ENCODE measurements around the gene SLK. TPM values are rescaled to one million over a fixed set of nuclear protein-coding genes. Genes with fewer than 3 reads are reported as not detected.

The SLK gene
- polyA plus RNA-seq, 1 donor = 34.0 TPM

GRCh38 chr10:103926722-103927319 lies 40.1 kb upstream of the SLK start:
- Histone ChIP-seq H3K4me1 (ENCODE audit: control insufficient read depth, insufficient read depth, low read length) (peaks cover 11% of the 10 kb centered on the region), H3K27ac (ENCODE audit: low read length) (no peak overlapping the region), H3K9me3 (ENCODE audit: control insufficient read depth, low read depth, low read length) (no peaks in the 10 kb centered on the region), H3K4me3 (ENCODE audit: low read length) (no peak overlapping the region), H3K27me3 (ENCODE audit: control insufficient read depth, insufficient read depth, low read length) (no peaks in the 10 kb centered on the region), H3K36me3 (ENCODE audit: control insufficient read depth, insufficient read depth, low read length) (no peaks in the 10 kb centered on the region)
- WGBS (ENCODE audit: insufficient coverage, low lambda C conversion rate) = no CpG with 5 or more reads among the region's 2 CpGs
- no peak for DNase-seq

- DNase-seq = no peak
- no peaks in the 10 kb centered on the region for H3K27me3 ChIP-seq (ENCODE audit: control insufficient read depth, insufficient read depth, low read length)
- 60% methylated on average over 1 of the region's 6 CpGs for WGBS (ENCODE audit: insufficient coverage, low lambda C conversion rate)
- no peak overlapping the region for H3K27ac ChIP-seq (ENCODE audit: low read length)
- no peak overlapping the region for H3K4me3 ChIP-seq (ENCODE audit: low read length)
- H3K9me3 ChIP-seq (ENCODE audit: control insufficient read depth, low read depth, low read length) = no peaks in the 10 kb centered on the region
- H3K4me1 ChIP-seq (ENCODE audit: control insufficient read depth, insufficient read depth, low read length) = peaks cover 8% of the 10 kb centered on the region
- H3K36me3 ChIP-seq (ENCODE audit: control insufficient read depth, insufficient read depth, low read length) = no peaks in the 10 kb centered on the region
Observed at GRCh38 chr10:103928784-103929183, 38.2 kb upstream of the SLK start.

- no peak overlapping the region for H3K4me3 ChIP-seq (ENCODE audit: low read length)
- H3K36me3 ChIP-seq (ENCODE audit: control insufficient read depth, insufficient read depth, low read length) = no peaks in the 10 kb centered on the region
- peaks cover 8% of the 10 kb centered on the region for H3K4me1 ChIP-seq (ENCODE audit: control insufficient read depth, insufficient read depth, low read length)
- DNase-seq = no peak
- no peak overlapping the region for H3K27ac ChIP-seq (ENCODE audit: low read length)
- H3K27me3 ChIP-seq (ENCODE audit: control insufficient read depth, insufficient read depth, low read length) = no peaks in the 10 kb centered on the region
- 40% methylated on average over 1 of the region's 7 CpGs for WGBS (ENCODE audit: insufficient coverage, low lambda C conversion rate)
- H3K9me3 ChIP-seq (ENCODE audit: control insufficient read depth, low read depth, low read length) = no peaks in the 10 kb centered on the region
Observed at GRCh38 chr10:103929381-103929921, 37.5 kb upstream of the SLK start.

- no peaks in the 10 kb centered on the region for H3K36me3 ChIP-seq (ENCODE audit: control insufficient read depth, insufficient read depth, low read length)
- 100% methylated on average over 1 of the region's 1 CpG for WGBS (ENCODE audit: insufficient coverage, low lambda C conversion rate)
Observed at GRCh38 chr10:103930449-103930848, 36.5 kb upstream of the SLK start.

GRCh38 chr10:103930881-103931280 lies 36.1 kb upstream of the SLK start:
- Histone ChIP-seq H3K36me3 (ENCODE audit: control insufficient read depth, insufficient read depth, low read length) (no peaks in the 10 kb centered on the region), H3K27ac (ENCODE audit: low read length) (no peak overlapping the region), H3K4me1 (ENCODE audit: control insufficient read depth, insufficient read depth, low read length) (peaks cover 8% of the 10 kb centered on the region), H3K9me3 (ENCODE audit: control insufficient read depth, low read depth, low read length) (no peaks in the 10 kb centered on the region), H3K27me3 (ENCODE audit: control insufficient read depth, insufficient read depth, low read length) (no peaks in the 10 kb centered on the region), H3K4me3 (ENCODE audit: low read length) (no peak overlapping the region)
- DNase-seq = no peak
- no CpG with 5 or more reads among the region's 6 CpGs for WGBS (ENCODE audit: insufficient coverage, low lambda C conversion rate)

More at GRCh38 chr10:103930449-103930848, 36.5 kb upstream of the SLK start:
- Histone ChIP-seq H3K27me3 (ENCODE audit: control insufficient read depth, insufficient read depth, low read length) (no peaks in the 10 kb centered on the region), H3K9me3 (ENCODE audit: control insufficient read depth, low read depth, low read length) (no peaks in the 10 kb centered on the region), H3K27ac (ENCODE audit: low read length) (no peak overlapping the region), H3K4me3 (ENCODE audit: low read length) (no peak overlapping the region), H3K4me1 (ENCODE audit: control insufficient read depth, insufficient read depth, low read length) (peaks cover 8% of the 10 kb centered on the region)
- DNase-seq = no peak

DNA sequence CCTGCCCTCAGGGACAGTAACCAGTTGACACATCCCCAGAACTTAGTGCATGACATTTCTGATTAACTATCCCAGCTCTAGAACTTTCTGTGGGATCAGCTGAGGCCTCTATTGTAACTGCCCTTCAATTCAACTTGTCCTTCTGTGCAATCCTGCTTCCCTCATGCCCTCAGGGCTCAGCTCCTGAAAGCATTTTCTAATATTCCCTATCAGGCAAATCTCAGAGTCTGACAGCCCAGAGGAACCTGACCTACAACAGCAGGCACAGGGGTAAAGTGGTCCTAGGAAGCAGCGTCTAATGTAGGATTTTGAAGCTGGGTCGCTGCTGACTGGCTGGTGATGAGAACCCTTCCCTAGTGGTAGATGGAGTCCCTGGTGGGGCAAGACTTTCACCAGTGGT lies 35.3 kb upstream of the SLK start:
- no peaks in the 10 kb centered on the region for H3K36me3 ChIP-seq (ENCODE audit: control insufficient read depth, insufficient read depth, low read length)
- no peak overlapping the region for H3K4me3 ChIP-seq (ENCODE audit: low read length)
- no peak overlapping the region for H3K27ac ChIP-seq (ENCODE audit: low read length)
- H3K9me3 ChIP-seq (ENCODE audit: control insufficient read depth, low read depth, low read length) = no peaks in the 10 kb centered on the region
- DNase-seq = no peak
- no CpG with 5 or more reads among the region's 2 CpGs for WGBS (ENCODE audit: insufficient coverage, low lambda C conversion rate)
- no peaks in the 10 kb centered on the region for H3K27me3 ChIP-seq (ENCODE audit: control insufficient read depth, insufficient read depth, low read length)
- H3K4me1 ChIP-seq (ENCODE audit: control insufficient read depth, insufficient read depth, low read length) = peaks cover 4% of the 10 kb centered on the region

GRCh38 chr10:103932271-103932670 lies 34.7 kb upstream of the SLK start:
- Histone ChIP-seq H3K27ac (ENCODE audit: low read length) (no peak overlapping the region), H3K36me3 (ENCODE audit: control insufficient read depth, insufficient read depth, low read length) (no peaks in the 10 kb centered on the region), H3K9me3 (ENCODE audit: control insufficient read depth, low read depth, low read length) (no peaks in the 10 kb centered on the region), H3K27me3 (ENCODE audit: control insufficient read depth, insufficient read depth, low read length) (no peaks in the 10 kb centered on the region), H3K4me3 (ENCODE audit: low read length) (no peak overlapping the region), H3K4me1 (ENCODE audit: control insufficient read depth, insufficient read depth, low read length) (peaks cover 4% of the 10 kb centered on the region)
- no CpG with 5 or more reads among the region's 7 CpGs for WGBS (ENCODE audit: insufficient coverage, low lambda C conversion rate)
- DNase-seq = no peak

DNA sequence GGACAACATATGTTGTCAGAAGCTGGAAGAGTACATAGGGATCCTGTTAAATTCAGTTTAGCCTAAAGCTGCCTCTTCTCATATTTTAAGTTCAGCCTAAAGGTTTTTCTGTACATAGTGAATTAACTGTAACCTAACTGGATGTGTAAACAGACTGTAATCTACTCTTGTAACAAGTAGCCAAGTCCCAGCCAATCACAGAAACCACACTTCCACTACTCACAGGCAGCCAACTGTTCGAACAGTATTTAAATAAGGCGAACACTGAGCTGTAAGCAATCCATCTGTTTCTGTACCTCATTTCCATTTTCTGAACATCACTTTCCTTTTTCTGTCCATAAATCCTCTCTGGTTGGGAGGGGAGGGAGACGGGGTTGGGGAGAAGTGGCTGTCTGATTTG lies 34.0 kb upstream of the SLK start:
- no peak for DNase-seq
- Histone ChIP-seq H3K36me3 (ENCODE audit: control insufficient read depth, insufficient read depth, low read length) (no peaks in the 10 kb centered on the region), H3K4me3 (ENCODE audit: low read length) (no peak overlapping the region), H3K27ac (ENCODE audit: low read length) (no peak overlapping the region), H3K27me3 (ENCODE audit: control insufficient read depth, insufficient read depth, low read length) (no peaks in the 10 kb centered on the region), H3K9me3 (ENCODE audit: control insufficient read depth, low read depth, low read length) (no peaks in the 10 kb centered on the region), H3K4me1 (ENCODE audit: control insufficient read depth, insufficient read depth, low read length) (peaks cover 4% of the 10 kb centered on the region)
- 67% methylated on average over 1 of the region's 3 CpGs for WGBS (ENCODE audit: insufficient coverage, low lambda C conversion rate)

- Histone ChIP-seq H3K4me1 (ENCODE audit: control insufficient read depth, insufficient read depth, low read length) (peaks cover 4% of the 10 kb centered on the region), H3K27me3 (ENCODE audit: control insufficient read depth, insufficient read depth, low read length) (no peaks in the 10 kb centered on the region), H3K9me3 (ENCODE audit: control insufficient read depth, low read depth, low read length) (no peaks in the 10 kb centered on the region), H3K4me3 (ENCODE audit: low read length) (no peak overlapping the region), H3K36me3 (ENCODE audit: control insufficient read depth, insufficient read depth, low read length) (no peaks in the 10 kb centered on the region), H3K27ac (ENCODE audit: low read length) (no peak overlapping the region)
- no peak for DNase-seq
- WGBS (ENCODE audit: insufficient coverage, low lambda C conversion rate) = no CpG with 5 or more reads among the region's 4 CpGs
Observed at GRCh38 chr10:103933557-103934121, 33.3 kb upstream of the SLK start.

GRCh38 chr10:103934308-103934707 lies 32.6 kb upstream of the SLK start:
- H3K4me3 ChIP-seq (ENCODE audit: low read length) = no peak overlapping the region
- DNase-seq = no peak
- no peak overlapping the region for H3K27ac ChIP-seq (ENCODE audit: low read length)
- no peaks in the 10 kb centered on the region for H3K36me3 ChIP-seq (ENCODE audit: control insufficient read depth, insufficient read depth, low read length)
- H3K27me3 ChIP-seq (ENCODE audit: control insufficient read depth, insufficient read depth, low read length) = no peaks in the 10 kb centered on the region
- H3K9me3 ChIP-seq (ENCODE audit: control insufficient read depth, low read depth, low read length) = no peaks in the 10 kb centered on the region
- 100% methylated on average over 3 of the region's 6 CpGs for WGBS (ENCODE audit: insufficient coverage, low lambda C conversion rate)
- no peaks in the 10 kb centered on the region for H3K4me1 ChIP-seq (ENCODE audit: control insufficient read depth, insufficient read depth, low read length)

- no peaks in the 10 kb centered on the region for H3K9me3 ChIP-seq (ENCODE audit: control insufficient read depth, low read depth, low read length)
- no peak overlapping the region for H3K27ac ChIP-seq (ENCODE audit: low read length)
- WGBS (ENCODE audit: insufficient coverage, low lambda C conversion rate) = no CpG with 5 or more reads among the region's 6 CpGs
- H3K36me3 ChIP-seq (ENCODE audit: control insufficient read depth, insufficient read depth, low read length) = no peaks in the 10 kb centered on the region
- no peak for DNase-seq
- H3K4me3 ChIP-seq (ENCODE audit: low read length) = no peak overlapping the region
- H3K27me3 ChIP-seq (ENCODE audit: control insufficient read depth, insufficient read depth, low read length) = no peaks in the 10 kb centered on the region
- no peaks in the 10 kb centered on the region for H3K4me1 ChIP-seq (ENCODE audit: control insufficient read depth, insufficient read depth, low read length)
Observed at GRCh38 chr10:103936022-103936421, 30.9 kb upstream of the SLK start.

Measured in large intestine (tissue), 3 donors.